ENCODE measurements around the gene SLC47A2.

- no peak for TF ChIP-seq CTCF (IDR thresholded peaks at IDR 0.05)
- TF ChIP-seq TCF7L2 (IDR thresholded peaks at IDR 0.05; ENCODE audit: low read depth, low read length) = no peak
- no peak for TF ChIP-seq POLR2AphosphoS5 (IDR thresholded peaks at IDR 0.05; ENCODE audit: low read depth, low read length)
- no peak for TF ChIP-seq REST (IDR thresholded peaks at IDR 0.05; ENCODE audit: insufficient read depth in 1 of 2, low read depth in 2 of 2, low read length in 1 of 2)
- TF ChIP-seq SIN3A (IDR thresholded peaks at IDR 0.05; ENCODE audit: borderline replicate concordance, insufficient read depth, low read depth, low read length) = no peak
Observed at GRCh38 chr17:19659366-19660177, 56.8 kb downstream of the SLC47A2 start.
